ENCODE measurements around the gene DCTN1.
A peak's percentile ranks its signal among the peaks of the same experiment; 100 is the strongest.

DCTN1 gene

DNA sequence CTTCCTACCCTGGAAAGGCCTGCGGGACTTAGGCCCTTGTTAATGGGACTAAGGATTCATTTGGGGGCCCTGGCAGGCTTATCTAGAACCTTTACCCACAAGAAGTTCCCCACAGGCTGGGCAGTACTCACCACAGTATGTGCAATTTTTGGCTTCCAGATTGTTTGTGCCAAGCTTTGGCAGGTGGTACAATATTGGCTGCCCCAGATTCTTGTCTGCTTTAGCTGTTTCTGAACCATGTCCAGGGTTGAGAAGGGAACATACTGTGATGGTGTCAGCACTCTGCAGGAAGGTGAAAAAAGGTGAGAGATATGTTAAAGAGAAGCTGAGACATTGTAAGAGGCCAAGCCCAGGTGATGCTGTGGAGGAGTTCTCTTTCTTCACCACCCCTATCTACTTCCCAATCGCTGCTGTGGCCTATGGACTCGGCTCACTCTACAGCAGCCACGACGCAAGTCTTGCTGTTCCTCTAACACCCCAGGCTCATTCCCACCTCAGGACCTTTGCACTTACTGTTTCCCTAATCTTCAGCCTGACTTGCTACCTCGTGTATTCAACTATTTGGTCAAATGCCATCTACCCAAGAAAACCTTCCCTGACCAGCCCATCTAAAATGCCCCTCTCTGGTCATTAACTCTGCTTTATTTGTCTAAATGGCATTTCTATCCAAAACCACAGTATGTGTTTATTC, 46.1 kb downstream of the DCTN1 start:
- TF ChIP-seq, protein P1, sequence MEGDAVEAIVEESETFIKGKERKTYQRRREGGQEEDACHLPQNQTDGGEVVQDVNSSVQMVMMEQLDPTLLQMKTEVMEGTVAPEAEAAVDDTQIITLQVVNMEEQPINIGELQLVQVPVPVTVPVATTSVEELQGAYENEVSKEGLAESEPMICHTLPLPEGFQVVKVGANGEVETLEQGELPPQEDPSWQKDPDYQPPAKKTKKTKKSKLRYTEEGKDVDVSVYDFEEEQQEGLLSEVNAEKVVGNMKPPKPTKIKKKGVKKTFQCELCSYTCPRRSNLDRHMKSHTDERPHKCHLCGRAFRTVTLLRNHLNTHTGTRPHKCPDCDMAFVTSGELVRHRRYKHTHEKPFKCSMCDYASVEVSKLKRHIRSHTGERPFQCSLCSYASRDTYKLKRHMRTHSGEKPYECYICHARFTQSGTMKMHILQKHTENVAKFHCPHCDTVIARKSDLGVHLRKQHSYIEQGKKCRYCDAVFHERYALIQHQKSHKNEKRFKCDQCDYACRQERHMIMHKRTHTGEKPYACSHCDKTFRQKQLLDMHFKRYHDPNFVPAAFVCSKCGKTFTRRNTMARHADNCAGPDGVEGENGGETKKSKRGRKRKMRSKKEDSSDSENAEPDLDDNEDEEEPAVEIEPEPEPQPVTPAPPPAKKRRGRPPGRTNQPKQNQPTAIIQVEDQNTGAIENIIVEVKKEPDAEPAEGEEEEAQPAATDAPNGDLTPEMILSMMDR (IDR thresholded peaks at IDR 0.05; ENCODE audit: extremely low read depth, missing control alignments), result no peak
- DNase-seq (ENCODE audit: low spot score), result no peak

DNA sequence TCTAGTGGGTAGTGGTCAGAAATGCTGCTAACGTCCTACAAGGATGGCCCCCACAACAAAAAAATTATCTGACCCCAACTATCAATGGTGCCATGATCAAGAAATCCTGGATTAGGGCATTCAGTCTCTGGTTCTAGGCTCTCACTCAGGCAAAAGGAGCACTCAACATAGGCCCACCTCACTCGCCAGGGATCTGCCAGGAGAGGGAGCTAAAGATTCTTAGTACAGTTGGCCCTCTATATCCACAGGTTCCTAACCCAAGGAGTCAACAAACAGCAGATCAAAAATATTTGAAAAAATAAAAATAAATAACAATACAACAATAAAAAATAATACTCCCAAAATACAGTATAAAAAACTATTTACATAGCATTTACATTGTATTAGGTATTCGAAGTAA, 46.9 kb downstream of the DCTN1 start:
- TF ChIP-seq, protein P1 (IDR thresholded peaks at IDR 0.05; ENCODE audit: extremely low read depth, missing control alignments), result peak; percentile 49
- DNase-seq (ENCODE audit: low spot score), result no peak

DNA sequence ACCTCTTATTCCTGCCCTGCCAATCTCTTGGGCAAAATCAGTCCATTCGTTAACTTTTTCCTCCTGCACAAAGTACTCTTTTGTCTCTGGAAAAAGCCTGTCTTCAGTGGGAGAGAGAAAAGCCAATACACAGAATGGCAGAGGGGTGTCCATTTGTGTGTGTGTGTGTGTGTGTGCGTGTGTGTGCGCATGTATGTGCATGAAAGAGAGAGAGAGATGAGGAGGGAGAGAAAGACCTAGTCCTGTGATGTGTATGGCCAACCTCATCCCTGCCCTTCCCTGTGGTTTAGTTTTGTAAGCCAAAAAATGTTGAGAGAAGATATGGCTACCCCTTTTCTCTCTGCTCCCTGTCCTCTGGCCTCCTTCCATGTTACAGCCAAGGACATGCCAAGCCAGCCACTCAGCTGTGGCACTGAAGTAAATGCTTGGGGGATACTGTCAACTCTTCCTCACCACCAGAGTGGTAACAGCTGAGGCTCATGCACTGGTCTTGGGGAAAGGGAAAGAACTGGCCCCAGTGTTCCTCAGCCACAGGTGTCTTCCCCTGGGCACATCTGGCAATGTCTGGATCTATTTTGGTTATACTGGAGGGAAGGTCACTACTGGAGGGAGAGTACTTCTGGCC, 47.4 kb downstream of the DCTN1 start:
- TF ChIP-seq, protein P1 (IDR thresholded peaks at IDR 0.05; ENCODE audit: extremely low read depth, missing control alignments), result no peak
- DNase-seq (ENCODE audit: low spot score), result no peak

DNA sequence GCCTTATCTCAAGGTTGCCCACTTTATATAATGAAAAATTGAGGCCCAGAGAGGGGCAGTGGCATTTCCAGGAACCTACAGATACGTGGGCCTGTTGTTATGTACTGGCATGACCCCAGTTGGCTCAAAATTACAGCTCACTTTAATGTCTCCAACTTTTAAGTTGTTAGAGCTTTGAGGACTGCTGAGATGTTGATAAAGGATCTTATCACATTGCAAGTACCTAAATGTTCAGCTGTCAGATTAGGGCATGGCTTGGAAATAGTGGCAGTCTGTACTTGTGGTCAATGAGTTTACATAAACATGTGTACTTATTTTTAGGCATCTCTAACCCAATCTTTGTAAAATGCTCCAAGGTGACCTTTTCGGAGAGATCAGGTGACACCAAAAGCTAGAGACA, 51.5 kb downstream of the DCTN1 start:
- DNase-seq (ENCODE audit: low spot score), result no peak
- TF ChIP-seq, protein P1 (IDR thresholded peaks at IDR 0.05; ENCODE audit: extremely low read depth, missing control alignments), result no peak

DNA sequence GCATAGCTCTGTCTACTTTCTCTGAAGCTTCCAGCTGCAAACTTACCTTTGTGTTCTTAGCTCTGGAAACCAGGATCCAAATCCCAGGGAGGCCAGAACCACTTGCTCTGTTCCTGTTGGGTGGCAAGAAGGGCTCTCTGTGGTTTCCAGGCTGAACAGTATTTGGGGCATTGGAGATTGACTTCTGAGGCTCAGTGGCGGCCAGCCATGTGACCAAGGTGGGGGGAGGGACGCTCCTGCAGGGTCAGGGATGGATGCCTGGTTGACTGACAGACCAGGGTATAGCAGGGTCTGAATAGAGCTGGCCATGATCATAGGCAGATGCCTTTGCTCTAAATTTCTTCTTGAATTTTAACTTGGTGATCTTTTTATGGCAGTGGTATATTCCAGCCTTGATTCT, 52.0 kb downstream of the DCTN1 start:
- DNase-seq (ENCODE audit: low spot score), result no peak
- TF ChIP-seq, protein P1 (IDR thresholded peaks at IDR 0.05; ENCODE audit: extremely low read depth, missing control alignments), result no peak

DNA sequence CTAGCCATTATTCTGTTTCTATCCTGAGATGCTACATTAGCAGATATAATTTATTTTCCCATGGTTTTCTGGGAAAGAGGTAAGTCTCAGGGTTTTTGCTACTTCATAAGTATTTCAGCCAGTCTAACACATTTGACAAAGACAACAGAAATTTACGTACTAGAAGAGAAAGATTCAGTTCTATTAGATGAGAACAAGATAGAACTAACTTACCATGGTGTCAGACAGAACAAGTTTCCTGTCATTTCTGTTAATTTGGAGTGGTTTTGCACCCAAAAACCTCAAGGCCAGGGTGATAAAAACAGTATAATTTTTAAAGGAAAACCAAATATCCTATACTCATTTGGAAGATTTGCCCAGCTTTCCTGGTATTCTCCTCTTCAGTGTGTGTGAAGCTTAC, 52.5 kb downstream of the DCTN1 start:
- TF ChIP-seq, protein P1 (IDR thresholded peaks at IDR 0.05; ENCODE audit: extremely low read depth, missing control alignments), result no peak
- no peak for DNase-seq (ENCODE audit: low spot score)

DNA sequence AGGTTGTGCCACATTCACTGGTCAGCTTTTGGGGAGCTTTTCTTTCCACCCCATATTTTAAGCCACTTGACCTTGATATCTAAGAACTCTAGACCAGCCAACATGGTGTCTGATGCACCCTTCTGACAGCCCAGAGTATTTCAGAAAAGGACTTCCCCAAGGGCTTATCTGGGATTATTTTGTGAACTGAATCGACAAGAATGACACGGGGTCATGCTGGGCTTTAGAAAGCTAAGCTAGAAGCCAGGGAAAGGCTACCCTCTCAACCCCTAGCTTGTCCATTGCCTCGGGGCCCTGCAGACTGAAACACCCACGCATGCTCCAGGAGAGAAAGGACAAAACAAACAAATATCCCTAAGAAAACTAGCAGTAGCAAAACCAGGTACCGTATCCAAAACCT, 52.9 kb downstream of the DCTN1 start:
- TF ChIP-seq, protein P1 (IDR thresholded peaks at IDR 0.05; ENCODE audit: extremely low read depth, missing control alignments), result no peak
- DNase-seq (ENCODE audit: low spot score), result no peak

Data from GM20000 (cell line).